Stomach smooth muscle (tissue), 2 donors: ENCODE measurements around the gene TBC1D5.

Experiments used
- H3K27ac ChIP-seq: one replicate; pipeline ENCODE4 v1.7.0; 2013; ENCODE audit warnings: mild to moderate bottlenecking, low read length, inconsistent platforms
- H3K27me3 ChIP-seq, 2 donors: one replicate each; pipeline ENCODE4 v1.7.0; 2013; ENCODE audit warnings: low read length in 2 of 2; ENCODE audit not compliant: insufficient read depth in 2 of 2, control insufficient read depth in 1 of 2
- H3K36me3 ChIP-seq, 2 donors: one replicate each; pipeline ENCODE4 v1.7.0; 2013; ENCODE audit warnings: low read length in 2 of 2; ENCODE audit not compliant: control insufficient read depth in 2 of 2, insufficient read depth in 2 of 2
- H3K4me1 ChIP-seq: one replicate; pipeline ENCODE4 v1.7.0; 2013; ENCODE audit warnings: low read length; ENCODE audit not compliant: control insufficient read depth, insufficient read depth
- H3K4me3 ChIP-seq, 2 donors: one replicate each; pipeline ENCODE4 v1.7.0; 2013; ENCODE audit warnings: low read length in 2 of 2
- H3K9ac ChIP-seq, 2 donors: one replicate each; pipeline ENCODE4 v1.7.0; 2013; ENCODE audit warnings: low read length in 2 of 2, mild to moderate bottlenecking in 1 of 2
- H3K9me3 ChIP-seq, 2 donors: one replicate each; pipeline ENCODE4 v1.7.0; 2013; ENCODE audit warnings: low read length in 2 of 2; ENCODE audit not compliant: control insufficient read depth in 2 of 2
- donor health status: healthy.
- donor health status: Pancreatic carcinoma.

Gene TBC1D5

GRCh38 chr3:17573396-17573795, 169.0 kb downstream of the TBC1D5 start:
- no peak overlapping the region for H3K9ac ChIP-seq
- no peaks in the 10 kb centered on the region for H3K36me3 ChIP-seq
- H3K4me3 ChIP-seq, result no peak overlapping the region
- no peaks in the 10 kb centered on the region for H3K27me3 ChIP-seq
- no peak overlapping the region for H3K27ac ChIP-seq
- no peaks in the 10 kb centered on the region for H3K4me1 ChIP-seq
- H3K9me3 ChIP-seq, result no peaks in the 10 kb centered on the region

GRCh38 chr3:17571686-17572085, 170.7 kb downstream of the TBC1D5 start:
- Histone ChIP-seq H3K9ac (no peak overlapping the region), H3K27me3 (no peaks in the 10 kb centered on the region), H3K4me1 (no peaks in the 10 kb centered on the region), H3K4me3 (no peak overlapping the region), H3K27ac (no peak overlapping the region), H3K9me3 (no peaks in the 10 kb centered on the region), H3K36me3 (no peaks in the 10 kb centered on the region)

- Histone ChIP-seq H3K4me1 (no peaks in the 10 kb centered on the region), H3K36me3 (no peaks in the 10 kb centered on the region), H3K27ac (no peak overlapping the region), H3K27me3 (no peaks in the 10 kb centered on the region), H3K4me3 (no peak overlapping the region), H3K9me3 (no peaks in the 10 kb centered on the region), H3K9ac (no peak overlapping the region)
Observed at GRCh38 chr3:17562845-17563244, 179.6 kb downstream of the TBC1D5 start.

- no peak overlapping the region for H3K9ac ChIP-seq
- no peak overlapping the region for H3K4me3 ChIP-seq
- H3K27me3 ChIP-seq, result no peaks in the 10 kb centered on the region
- H3K4me1 ChIP-seq, result no peaks in the 10 kb centered on the region
- H3K27ac ChIP-seq, result no peak overlapping the region
- no peaks in the 10 kb centered on the region for H3K9me3 ChIP-seq
- H3K36me3 ChIP-seq, result no peaks in the 10 kb centered on the region
Observed at GRCh38 chr3:17558565-17558964, 183.9 kb downstream of the TBC1D5 start.

GRCh38 chr3:17557749-17558463, 184.5 kb downstream of the TBC1D5 start:
- Histone ChIP-seq H3K27ac (no peak overlapping the region), H3K4me1 (no peaks in the 10 kb centered on the region), H3K36me3 (no peaks in the 10 kb centered on the region), H3K4me3 (no peak overlapping the region), H3K9me3 (no peaks in the 10 kb centered on the region), H3K9ac (no peak overlapping the region), H3K27me3 (no peaks in the 10 kb centered on the region)

DNA sequence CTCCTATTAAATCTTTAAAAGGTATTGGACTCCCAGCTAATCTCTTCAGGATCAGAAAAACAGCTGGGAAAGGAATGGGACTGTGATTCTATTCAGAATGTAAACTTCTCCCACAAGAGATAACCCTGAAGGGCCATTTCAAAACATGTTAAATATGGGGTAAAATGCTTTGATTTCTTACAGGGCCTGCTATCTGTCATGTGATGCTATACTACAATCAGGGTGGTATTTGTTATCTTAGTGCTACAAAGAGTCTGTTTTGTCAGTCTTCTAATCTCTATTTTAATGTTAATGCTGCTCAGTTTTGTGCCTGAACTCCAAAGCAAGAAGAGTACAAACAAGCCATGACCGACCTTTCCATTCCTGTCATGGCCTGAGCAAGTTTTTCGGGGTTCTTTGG, 186.9 kb downstream of the TBC1D5 start:
- Histone ChIP-seq H3K9me3 (no peaks in the 10 kb centered on the region), H3K9ac (no peak overlapping the region), H3K4me3 (no peak overlapping the region), H3K4me1 (no peaks in the 10 kb centered on the region), H3K36me3 (no peaks in the 10 kb centered on the region), H3K27ac (no peak overlapping the region), H3K27me3 (no peaks in the 10 kb centered on the region)

DNA sequence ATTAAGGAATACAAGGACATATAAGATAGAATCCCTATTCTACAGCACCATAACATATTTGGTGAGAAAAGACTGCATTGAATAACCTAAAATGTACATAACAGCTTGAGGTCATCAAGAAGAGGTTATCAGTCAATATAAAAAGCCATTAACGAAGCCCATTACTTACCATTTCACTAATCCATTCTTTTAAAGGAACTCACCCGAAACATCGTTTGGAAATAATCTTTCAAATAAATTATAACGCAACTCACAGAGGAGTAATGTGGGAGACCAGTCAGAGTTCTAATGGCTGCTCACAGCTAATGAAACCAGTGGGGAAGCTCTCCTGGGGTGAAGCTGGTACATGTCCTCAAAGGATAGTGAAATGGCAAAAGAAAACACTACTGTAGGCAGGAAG, 188.4 kb downstream of the TBC1D5 start:
- Histone ChIP-seq H3K36me3 (no peaks in the 10 kb centered on the region), H3K9me3 (no peaks in the 10 kb centered on the region), H3K4me3 (no peak overlapping the region), H3K9ac (no peak overlapping the region), H3K27ac (no peak overlapping the region), H3K4me1 (no peaks in the 10 kb centered on the region), H3K27me3 (no peaks in the 10 kb centered on the region)

GRCh38 chr3:17553080-17553479, 189.4 kb downstream of the TBC1D5 start:
- no peaks in the 10 kb centered on the region for H3K4me1 ChIP-seq

DNA sequence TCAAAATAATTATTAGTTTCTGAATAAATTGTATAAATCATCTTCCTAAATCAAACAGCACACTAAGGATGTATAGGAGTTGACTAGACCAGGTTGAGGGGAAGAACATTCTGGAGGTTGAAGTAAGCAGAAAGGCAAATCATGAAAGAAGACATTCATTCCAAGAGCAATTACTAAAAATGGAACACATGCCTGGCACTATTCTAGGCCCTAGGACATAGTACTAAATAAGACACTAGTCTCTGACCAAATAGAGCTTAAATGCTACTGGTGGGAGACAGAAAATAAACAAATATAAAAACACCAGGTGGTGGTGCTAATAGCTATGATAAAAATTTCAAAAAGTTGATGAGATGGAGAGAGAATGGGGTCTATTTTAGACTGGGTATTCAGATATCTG, 190.1 kb downstream of the TBC1D5 start:
- H3K9me3 ChIP-seq, result no peaks in the 10 kb centered on the region
- no peaks in the 10 kb centered on the region for H3K27me3 ChIP-seq
- no peak overlapping the region for H3K27ac ChIP-seq
- H3K9ac ChIP-seq, result no peak overlapping the region
- H3K4me3 ChIP-seq, result no peak overlapping the region
- H3K4me1 ChIP-seq, result no peaks in the 10 kb centered on the region
- no peaks in the 10 kb centered on the region for H3K36me3 ChIP-seq

More at GRCh38 chr3:17553080-17553479, 189.4 kb downstream of the TBC1D5 start:
- no peak overlapping the region for H3K27ac ChIP-seq
- no peaks in the 10 kb centered on the region for H3K9me3 ChIP-seq
- H3K4me3 ChIP-seq, result no peak overlapping the region
- H3K36me3 ChIP-seq, result no peaks in the 10 kb centered on the region
- no peaks in the 10 kb centered on the region for H3K27me3 ChIP-seq
- H3K9ac ChIP-seq, result no peak overlapping the region

- Histone ChIP-seq H3K27ac (no peak overlapping the region), H3K4me3 (no peak overlapping the region), H3K4me1 (no peaks in the 10 kb centered on the region), H3K9me3 (no peaks in the 10 kb centered on the region), H3K27me3 (no peaks in the 10 kb centered on the region), H3K9ac (no peak overlapping the region), H3K36me3 (no peaks in the 10 kb centered on the region)
Observed at GRCh38 chr3:17551895-17552294, 190.5 kb downstream of the TBC1D5 start.

- no peak overlapping the region for H3K9ac ChIP-seq
- no peak overlapping the region for H3K4me3 ChIP-seq
- no peaks in the 10 kb centered on the region for H3K4me1 ChIP-seq
- H3K9me3 ChIP-seq, result no peaks in the 10 kb centered on the region
- H3K36me3 ChIP-seq, result no peaks in the 10 kb centered on the region
- H3K27ac ChIP-seq, result no peak overlapping the region
- no peaks in the 10 kb centered on the region for H3K27me3 ChIP-seq
Observed at GRCh38 chr3:17551333-17551732, 191.1 kb downstream of the TBC1D5 start.
